Gastrocnemius medialis (tissue), 4 donors: ENCODE measurements around the gene ONECUT3. TPM values are rescaled to one million over a fixed set of nuclear protein-coding genes. Genes with fewer than 3 reads are reported as not detected.

ENCODE experiments used
- ATAC-seq, 2 donors: fragments of 150-250 bp; one replicate each; pipeline ENCODE4 v1.9.1; 2016
- DNase-seq, 2 donors: peaks; one replicate each; pipeline ENCODE4 v3.0.0-alpha.2; 2019
- H3K27ac ChIP-seq, 4 donors: fragments of 200-600 bp; sonication (generic); 1 replicate in 1 of 4; 2 replicates in 3 of 4; pipeline ENCODE4 v1.5.1; 2016 to 2018; ENCODE audit warnings: mild to moderate bottlenecking in 2 of 4, moderate library complexity in 1 of 4
- H3K27me3 ChIP-seq, 3 donors: fragments of 200-600 bp; sonication (generic) in 2 of 3; 1 replicate in 1 of 3; 2 replicates in 2 of 3; pipeline versions ENCODE4 v1.5.1 to v1.6.0; 2016 to 2019; ENCODE audit warnings: mild to moderate bottlenecking in 1 of 3, moderate library complexity in 1 of 3
- H3K36me3 ChIP-seq, 2 donors: fragments of 200-600 bp; sonication (generic) in 1 of 2; one replicate each; pipeline ENCODE4 v1.5.1; 2017 to 2018
- H3K4me1 ChIP-seq, 2 donors: fragments of 200-600 bp; sonication (generic) in 1 of 2; one replicate each; pipeline ENCODE4 v1.5.1; 2016 to 2017; ENCODE audit warnings: mild to moderate bottlenecking in 2 of 2
- H3K4me3 ChIP-seq, 4 donors: fragments of 200-600 bp; sonication (generic) in 3 of 4; 1 replicate in 1 of 4; 2 replicates in 3 of 4; pipeline ENCODE4 v1.5.1; 2016 to 2019; ENCODE audit warnings: mild to moderate bottlenecking in 2 of 4
- H3K9me3 ChIP-seq, 3 donors: fragments of 200-600 bp; sonication (generic) in 2 of 3; 1 replicate in 1 of 3; 2 replicates in 2 of 3; pipeline ENCODE4 v1.5.1; 2016 to 2019
- CTCF ChIP-seq, 5 experiments: fragments of 450-650 bp in 3 of 5; fragments of 200-600 bp in 2 of 5; sonication (generic) in 2 of 5; IDR thresholded peaks in 4 of 5; conservative IDR thresholded peaks in 1 of 5; 1 replicate in 4 of 5; 2 replicates in 1 of 5; pipeline ENCODE4 v1.5.1; 2016 to 2019; ENCODE audit warnings: antibody characterized with exemption in 5 of 5, mild to moderate bottlenecking in 3 of 5, moderate library complexity in 3 of 5
- POLR2A ChIP-seq, 2 donors: fragments of 450-650 bp; IDR thresholded peaks; one replicate each; pipeline ENCODE4 v1.6.1; 2017; ENCODE audit warnings: antibody characterized with exemption in 2 of 2, mild to moderate bottlenecking in 2 of 2, moderate library complexity in 2 of 2
- in situ Hi-C, 4 donors: fragments of 200-750 bp; cut with MboI; loops; one replicate each; pipeline versions ENCODE4 v1.15.0 to v1.8.0; 2017; ENCODE audit warnings: low sequenced_read_pairs in 4 of 4
- intact Hi-C: fragments of 100-400 bp; cut with DNase I; formaldehyde crosslinking; loops from one replicate; pipeline ENCODE4 v1.15.1; 2023; ENCODE audit warnings: low total_unique reads
- microRNA counts, 2 donors: library from miRNA; unstranded; fragments of <30 nt; microRNA quantifications; one replicate each; lab custom pipeline; 2016
- microRNA-seq, 2 donors: library from miRNA; unstranded; fragments of <30 nt; microRNA quantifications; one replicate each; pipeline ENCODE4, GENCODE V29; 2016; ENCODE audit warnings: borderline replicate concordance in 2 of 2
- total RNA-seq, 4 donors: library from RNA; depleted of rRNA; stranded (reverse); fragments of >200 nt; gene quantifications; one replicate each; pipeline versions ENCODE4 v1.1.0 to v1.2.3, GENCODE V29; 2016

Gene ONECUT3
- total RNA-seq, 4 donors from 2014 or later = not detected

DNA sequence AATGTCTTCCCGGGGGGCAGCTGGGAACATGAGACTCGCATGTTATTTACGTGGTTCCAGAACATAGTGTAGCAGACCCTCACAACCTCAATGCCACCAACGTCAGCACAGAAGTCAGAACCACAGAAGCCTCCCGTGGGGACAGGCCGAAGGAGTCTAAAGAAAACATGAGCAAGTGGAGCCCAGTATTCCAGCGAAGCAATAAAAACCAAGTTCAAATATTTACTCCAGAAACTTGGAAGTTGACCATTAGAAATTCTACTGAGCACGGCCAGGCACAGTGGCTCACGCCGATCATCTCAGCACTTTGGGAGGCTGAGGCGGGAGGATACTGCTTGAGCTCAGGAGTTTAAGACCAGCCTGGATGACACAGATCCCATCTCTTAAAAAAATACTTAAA, 76.7 kb downstream of the ONECUT3 start:
- DNase-seq = no peak
- TF ChIP-seq CTCF (IDR thresholded peaks at IDR 0.05 in 4 of 5, conservative IDR thresholded peaks at IDR 0.05 in 1 of 5) (no peak), POLR2A (IDR thresholded peaks at IDR 0.05) (no peak)
- no peak overlapping the region for H3K27ac ChIP-seq
- ATAC-seq = no peak
- in situ Hi-C loops = no loop called here
- H3K36me3 ChIP-seq = peaks cover 0 to 19% of the 10 kb centered on the region in 2 donors
- H3K27me3 ChIP-seq = no peaks in the 10 kb centered on the region
- intact Hi-C loops = no loop called here
- H3K4me1 ChIP-seq = peaks cover 0 to 25% of the 10 kb centered on the region in 2 donors
- no peak overlapping the region for H3K4me3 ChIP-seq
- no peaks in the 10 kb centered on the region for H3K9me3 ChIP-seq

DNA sequence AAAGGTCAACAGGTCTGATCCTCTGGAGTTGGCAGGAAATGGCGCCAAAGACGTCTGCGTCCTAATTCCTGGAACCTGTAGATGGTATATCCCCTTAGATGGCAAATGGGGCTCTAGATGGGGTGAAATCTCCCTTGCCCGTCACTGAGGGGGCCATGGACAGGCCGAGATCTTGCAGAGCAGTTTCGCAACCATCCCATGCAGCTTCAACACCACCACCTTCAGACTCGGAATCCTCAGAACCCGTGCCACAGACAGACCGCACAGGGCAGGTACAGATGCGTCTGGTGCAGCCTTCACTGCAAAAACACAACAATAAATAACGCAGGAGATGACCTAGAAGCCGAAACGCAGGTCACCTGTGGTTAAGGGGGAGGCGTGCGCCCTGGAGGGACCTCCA, 77.3 kb downstream of the ONECUT3 start:
- Histone ChIP-seq H3K27ac (no peak overlapping the region), H3K27me3 (no peaks in the 10 kb centered on the region), H3K4me1 (peaks cover 0 to 25% of the 10 kb centered on the region in 2 donors), H3K36me3 (peaks cover 0 to 19% of the 10 kb centered on the region in 2 donors), H3K4me3 (no peak overlapping the region), H3K9me3 (no peaks in the 10 kb centered on the region)
- ATAC-seq (no peak), DNase-seq (no peak)
- intact Hi-C loops (no loop called here), in situ Hi-C loops (no loop called here)
- no peak for TF ChIP-seq POLR2A (IDR thresholded peaks at IDR 0.05)
- TF ChIP-seq CTCF (IDR thresholded peaks at IDR 0.05 in 4 of 5, conservative IDR thresholded peaks at IDR 0.05 in 1 of 5) = no peak

MicroRNAs encoded within 50 kb of the gene (microRNA counts, 767-probe panel; counts per million panel counts)
- 356 to 448 counts per million in 2 donors for microRNA hsa-miR-1909-3p (lab: Ali Mortazavi, UCI)

Small RNA genes within 50 kb of the gene (microRNA-seq; reads per million reads assigned to microRNA genes)
- 0 reads per million in 2 donors for gene MIR1909

Other genes with a start within 250 kb of the ONECUT3 start
- gene ADAMTSL5, start 240.5 kb upstream of the ONECUT3 start, total RNA-seq = 1 to 10 TPM in 3 of 4 donors, under 1 TPM in 1; 0.41 to 6.5 (median 3.0) TPM
- gene PLK5, start 229.4 kb upstream of the ONECUT3 start, total RNA-seq = not detected
- gene MEX3D, start 185.2 kb upstream of the ONECUT3 start, total RNA-seq = 1 to 10 TPM; 2.4 to 7.9 (median 5.3) TPM
- gene MBD3, start 160.6 kb upstream of the ONECUT3 start, total RNA-seq = 100 to 1,000 TPM in 2 of 4 donors, 10 to 100 TPM in 2; 66.9 to 147 (median 118) TPM
- gene UQCR11, start 148.0 kb upstream of the ONECUT3 start, total RNA-seq = 100 to 1,000 TPM; 106 to 173 (median 154) TPM
- gene TCF3, start 100.9 kb upstream of the ONECUT3 start, total RNA-seq = 10 to 100 TPM; 22.0 to 58.6 (median 42.5) TPM
- under 1 TPM in 2 of 4 donors, not detected in 2; 0.09 to 0.24 TPM for gene ATP8B3, start 58.8 kb downstream of the ONECUT3 start, total RNA-seq
- gene REXO1, start 95.0 kb downstream of the ONECUT3 start, total RNA-seq = 10 to 100 TPM; 10.8 to 28.5 (median 20.5) TPM
- gene KLF16, start 110.1 kb downstream of the ONECUT3 start, total RNA-seq = 1 to 10 TPM in 3 of 4 donors, under 1 TPM in 1; 0.58 to 4.0 (median 1.4) TPM
- 10 to 100 TPM; 49.4 to 87.7 (median 70.8) TPM for gene ABHD17A, start 132.0 kb downstream of the ONECUT3 start, total RNA-seq
- 1 to 10 TPM; 2.1 to 3.6 (median 3.1) TPM for gene ADAT3, start 151.9 kb downstream of the ONECUT3 start, total RNA-seq
- gene SCAMP4, start 151.9 kb downstream of the ONECUT3 start, total RNA-seq = 10 to 100 TPM; 18.8 to 38.4 (median 26.7) TPM
- gene CSNK1G2, start 187.7 kb downstream of the ONECUT3 start, total RNA-seq = 10 to 100 TPM; 37.9 to 42.9 (median 38.1) TPM